Measurements from ENCODE around the gene XRCC5.

Gene XRCC5

DNA sequence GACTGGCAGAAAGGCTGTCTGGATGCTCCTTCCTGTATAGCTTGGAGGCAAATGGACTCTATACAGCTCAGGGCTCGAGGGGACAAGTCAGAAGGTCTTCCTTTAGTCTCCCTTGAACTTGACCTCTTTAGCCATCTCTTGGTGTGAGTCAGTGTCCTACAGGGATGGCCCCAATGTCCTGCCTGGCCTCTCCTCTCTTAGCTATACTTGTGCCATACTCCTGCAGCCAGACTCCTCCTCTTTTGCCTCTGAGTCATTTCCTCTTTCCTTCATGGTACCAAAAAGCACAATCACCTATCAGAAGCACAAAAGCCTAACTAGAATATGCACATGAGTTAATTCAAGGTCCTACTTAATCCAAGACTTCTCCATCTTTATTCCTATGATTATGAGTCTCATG, 112.7 kb downstream of the XRCC5 start:
- no peak for ATAC-seq
- TF ChIP-seq ZNF565 (CRISPR knock-in tag; conservative IDR thresholded peaks at IDR 0.05; ENCODE audit: low read depth) (no peak), ZNF70 (CRISPR knock-in tag; IDR thresholded peaks at IDR 0.05) (no peak), OSR1 (CRISPR knock-in tag; IDR thresholded peaks at IDR 0.05) (no peak), SNAI2 (CRISPR knock-in tag; IDR thresholded peaks at IDR 0.05) (no peak), ZC3H10 (CRISPR knock-in tag; IDR thresholded peaks at IDR 0.05) (no peak), RARB (CRISPR knock-in tag; IDR thresholded peaks at IDR 0.05) (no peak), ISL1 (CRISPR knock-in tag; IDR thresholded peaks at IDR 0.05) (no peak), ZNF8 (CRISPR knock-in tag; IDR thresholded peaks at IDR 0.05) (no peak), TCF4 (CRISPR knock-in tag; IDR thresholded peaks at IDR 0.05; ENCODE audit: borderline replicate concordance) (no peak), ZFP3 (CRISPR knock-in tag; IDR thresholded peaks at IDR 0.05) (no peak), BACH2 (CRISPR knock-in tag; IDR thresholded peaks at IDR 0.05; ENCODE audit: borderline replicate concordance) (no peak), ZFP30 (CRISPR knock-in tag; IDR thresholded peaks at IDR 0.05) (no peak), ESRRG (CRISPR knock-in tag; IDR thresholded peaks at IDR 0.05) (no peak), CSDC2 (CRISPR knock-in tag; IDR thresholded peaks at IDR 0.05) (no peak)
- TF ChIP-seq, protein P1, sequence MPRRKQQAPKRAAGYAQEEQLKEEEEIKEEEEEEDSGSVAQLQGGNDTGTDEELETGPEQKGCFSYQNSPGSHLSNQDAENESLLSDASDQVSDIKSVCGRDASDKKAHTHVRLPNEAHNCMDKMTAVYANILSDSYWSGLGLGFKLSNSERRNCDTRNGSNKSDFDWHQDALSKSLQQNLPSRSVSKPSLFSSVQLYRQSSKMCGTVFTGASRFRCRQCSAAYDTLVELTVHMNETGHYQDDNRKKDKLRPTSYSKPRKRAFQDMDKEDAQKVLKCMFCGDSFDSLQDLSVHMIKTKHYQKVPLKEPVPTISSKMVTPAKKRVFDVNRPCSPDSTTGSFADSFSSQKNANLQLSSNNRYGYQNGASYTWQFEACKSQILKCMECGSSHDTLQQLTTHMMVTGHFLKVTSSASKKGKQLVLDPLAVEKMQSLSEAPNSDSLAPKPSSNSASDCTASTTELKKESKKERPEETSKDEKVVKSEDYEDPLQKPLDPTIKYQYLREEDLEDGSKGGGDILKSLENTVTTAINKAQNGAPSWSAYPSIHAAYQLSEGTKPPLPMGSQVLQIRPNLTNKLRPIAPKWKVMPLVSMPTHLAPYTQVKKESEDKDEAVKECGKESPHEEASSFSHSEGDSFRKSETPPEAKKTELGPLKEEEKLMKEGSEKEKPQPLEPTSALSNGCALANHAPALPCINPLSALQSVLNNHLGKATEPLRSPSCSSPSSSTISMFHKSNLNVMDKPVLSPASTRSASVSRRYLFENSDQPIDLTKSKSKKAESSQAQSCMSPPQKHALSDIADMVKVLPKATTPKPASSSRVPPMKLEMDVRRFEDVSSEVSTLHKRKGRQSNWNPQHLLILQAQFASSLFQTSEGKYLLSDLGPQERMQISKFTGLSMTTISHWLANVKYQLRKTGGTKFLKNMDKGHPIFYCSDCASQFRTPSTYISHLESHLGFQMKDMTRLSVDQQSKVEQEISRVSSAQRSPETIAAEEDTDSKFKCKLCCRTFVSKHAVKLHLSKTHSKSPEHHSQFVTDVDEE (CRISPR knock-in tag; IDR thresholded peaks at IDR 0.05), result no peak
- TF ChIP-seq, protein P2, sequence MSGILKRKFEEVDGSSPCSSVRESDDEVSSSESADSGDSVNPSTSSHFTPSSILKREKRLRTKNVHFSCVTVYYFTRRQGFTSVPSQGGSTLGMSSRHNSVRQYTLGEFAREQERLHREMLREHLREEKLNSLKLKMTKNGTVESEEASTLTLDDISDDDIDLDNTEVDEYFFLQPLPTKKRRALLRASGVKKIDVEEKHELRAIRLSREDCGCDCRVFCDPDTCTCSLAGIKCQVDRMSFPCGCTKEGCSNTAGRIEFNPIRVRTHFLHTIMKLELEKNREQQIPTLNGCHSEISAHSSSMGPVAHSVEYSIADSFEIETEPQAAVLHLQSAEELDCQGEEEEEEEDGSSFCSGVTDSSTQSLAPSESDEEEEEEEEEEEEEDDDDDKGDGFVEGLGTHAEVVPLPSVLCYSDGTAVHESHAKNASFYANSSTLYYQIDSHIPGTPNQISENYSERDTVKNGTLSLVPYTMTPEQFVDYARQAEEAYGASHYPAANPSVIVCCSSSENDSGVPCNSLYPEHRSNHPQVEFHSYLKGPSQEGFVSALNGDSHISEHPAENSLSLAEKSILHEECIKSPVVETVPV (CRISPR knock-in tag; IDR thresholded peaks at IDR 0.05), result no peak
- TF ChIP-seq, protein P3, sequence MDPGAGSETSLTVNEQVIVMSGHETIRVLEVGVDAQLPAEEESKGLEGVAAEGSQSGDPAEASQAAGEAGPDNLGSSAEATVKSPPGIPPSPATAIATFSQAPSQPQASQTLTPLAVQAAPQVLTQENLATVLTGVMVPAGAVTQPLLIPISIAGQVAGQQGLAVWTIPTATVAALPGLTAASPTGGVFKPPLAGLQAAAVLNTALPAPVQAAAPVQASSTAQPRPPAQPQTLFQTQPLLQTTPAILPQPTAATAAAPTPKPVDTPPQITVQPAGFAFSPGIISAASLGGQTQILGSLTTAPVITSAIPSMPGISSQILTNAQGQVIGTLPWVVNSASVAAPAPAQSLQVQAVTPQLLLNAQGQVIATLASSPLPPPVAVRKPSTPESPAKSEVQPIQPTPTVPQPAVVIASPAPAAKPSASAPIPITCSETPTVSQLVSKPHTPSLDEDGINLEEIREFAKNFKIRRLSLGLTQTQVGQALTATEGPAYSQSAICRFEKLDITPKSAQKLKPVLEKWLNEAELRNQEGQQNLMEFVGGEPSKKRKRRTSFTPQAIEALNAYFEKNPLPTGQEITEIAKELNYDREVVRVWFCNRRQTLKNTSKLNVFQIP (CRISPR knock-in tag; IDR thresholded peaks at IDR 0.05; ENCODE audit: borderline replicate concordance, low read depth), result no peak

DNA sequence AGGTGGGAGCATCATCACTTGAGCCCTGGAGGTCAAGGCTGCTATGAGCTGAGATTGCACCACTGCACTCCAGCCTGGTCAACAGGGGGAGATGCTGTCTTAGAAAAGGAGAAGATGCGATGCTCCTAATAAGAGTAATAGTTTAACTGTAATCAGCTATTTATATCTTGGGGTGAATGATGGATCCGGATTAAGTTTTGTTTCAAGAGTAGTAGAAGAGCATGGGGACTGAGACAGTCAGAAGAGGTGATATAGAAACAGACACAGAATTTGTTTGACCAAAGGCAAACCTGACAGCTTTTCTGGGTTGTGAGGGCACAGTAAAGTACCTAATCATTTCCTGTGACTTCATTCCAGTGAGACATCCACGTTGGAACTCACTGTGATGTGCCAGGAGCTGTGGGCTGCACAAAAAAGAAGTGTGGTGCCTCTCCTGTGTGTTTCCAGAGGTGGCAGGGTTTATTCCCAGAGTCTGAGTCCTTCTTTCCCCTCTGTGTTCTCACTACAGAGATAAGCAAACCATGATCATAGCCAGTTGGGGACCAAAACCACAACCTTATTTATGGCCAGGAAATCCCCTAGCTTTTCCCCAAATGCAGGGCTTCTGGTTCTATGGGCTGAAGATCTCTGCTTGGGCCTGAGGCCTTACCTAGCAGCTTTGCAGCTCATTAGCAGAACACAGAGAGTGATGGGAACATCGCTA, 113.7 kb downstream of the XRCC5 start:
- TF ChIP-seq TCF4 (CRISPR knock-in tag; IDR thresholded peaks at IDR 0.05; ENCODE audit: borderline replicate concordance) (no peak), ZNF8 (CRISPR knock-in tag; IDR thresholded peaks at IDR 0.05) (no peak), ESRRG (CRISPR knock-in tag; IDR thresholded peaks at IDR 0.05) (no peak), ARNTL (CRISPR knock-in tag; IDR thresholded peaks at IDR 0.05; ENCODE audit: borderline replicate concordance, low read depth) (no peak), RARB (CRISPR knock-in tag; IDR thresholded peaks at IDR 0.05) (no peak), BACH2 (CRISPR knock-in tag; IDR thresholded peaks at IDR 0.05; ENCODE audit: borderline replicate concordance) (no peak), CSDC2 (CRISPR knock-in tag; IDR thresholded peaks at IDR 0.05) (no peak), ZFP30 (CRISPR knock-in tag; IDR thresholded peaks at IDR 0.05) (no peak), ZNF565 (CRISPR knock-in tag; conservative IDR thresholded peaks at IDR 0.05; ENCODE audit: low read depth) (no peak), ZNF70 (CRISPR knock-in tag; IDR thresholded peaks at IDR 0.05) (no peak)
- TF ChIP-seq, protein P3 (CRISPR knock-in tag; IDR thresholded peaks at IDR 0.05; ENCODE audit: borderline replicate concordance, low read depth), result no peak
- TF ChIP-seq, protein P4, sequence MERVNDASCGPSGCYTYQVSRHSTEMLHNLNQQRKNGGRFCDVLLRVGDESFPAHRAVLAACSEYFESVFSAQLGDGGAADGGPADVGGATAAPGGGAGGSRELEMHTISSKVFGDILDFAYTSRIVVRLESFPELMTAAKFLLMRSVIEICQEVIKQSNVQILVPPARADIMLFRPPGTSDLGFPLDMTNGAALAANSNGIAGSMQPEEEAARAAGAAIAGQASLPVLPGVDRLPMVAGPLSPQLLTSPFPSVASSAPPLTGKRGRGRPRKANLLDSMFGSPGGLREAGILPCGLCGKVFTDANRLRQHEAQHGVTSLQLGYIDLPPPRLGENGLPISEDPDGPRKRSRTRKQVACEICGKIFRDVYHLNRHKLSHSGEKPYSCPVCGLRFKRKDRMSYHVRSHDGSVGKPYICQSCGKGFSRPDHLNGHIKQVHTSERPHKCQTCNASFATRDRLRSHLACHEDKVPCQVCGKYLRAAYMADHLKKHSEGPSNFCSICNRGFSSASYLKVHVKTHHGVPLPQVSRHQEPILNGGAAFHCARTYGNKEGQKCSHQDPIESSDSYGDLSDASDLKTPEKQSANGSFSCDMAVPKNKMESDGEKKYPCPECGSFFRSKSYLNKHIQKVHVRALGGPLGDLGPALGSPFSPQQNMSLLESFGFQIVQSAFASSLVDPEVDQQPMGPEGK (CRISPR knock-in tag; IDR thresholded peaks at IDR 0.05; ENCODE audit: borderline replicate concordance), result no peak
- TF ChIP-seq, protein P1 (CRISPR knock-in tag; IDR thresholded peaks at IDR 0.05), result no peak
- TF ChIP-seq, protein P5, sequence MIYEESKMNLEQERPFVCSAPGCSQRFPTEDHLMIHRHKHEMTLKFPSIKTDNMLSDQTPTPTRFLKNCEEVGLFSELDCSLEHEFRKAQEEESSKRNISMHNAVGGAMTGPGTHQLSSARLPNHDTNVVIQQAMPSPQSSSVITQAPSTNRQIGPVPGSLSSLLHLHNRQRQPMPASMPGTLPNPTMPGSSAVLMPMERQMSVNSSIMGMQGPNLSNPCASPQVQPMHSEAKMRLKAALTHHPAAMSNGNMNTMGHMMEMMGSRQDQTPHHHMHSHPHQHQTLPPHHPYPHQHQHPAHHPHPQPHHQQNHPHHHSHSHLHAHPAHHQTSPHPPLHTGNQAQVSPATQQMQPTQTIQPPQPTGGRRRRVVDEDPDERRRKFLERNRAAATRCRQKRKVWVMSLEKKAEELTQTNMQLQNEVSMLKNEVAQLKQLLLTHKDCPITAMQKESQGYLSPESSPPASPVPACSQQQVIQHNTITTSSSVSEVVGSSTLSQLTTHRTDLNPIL (CRISPR knock-in tag; IDR thresholded peaks at IDR 0.05; ENCODE audit: low read depth), result no peak
- ATAC-seq, result peak; percentile 35; the same call in 2 of the 3 replicates
